DND-41 (cell line): ENCODE measurements around the gene AHNAK.

ENCODE experiments used
- EZH2 ChIP-seq: IDR thresholded peaks from 3 replicates; pipeline ENCODE4 v1.6.1; 2012; ENCODE audit warnings: borderline replicate concordance, low read depth, mild to moderate bottlenecking, moderate library complexity, low read length, inconsistent platforms; ENCODE audit not compliant: severe bottlenecking
- TF ChIP-seq, protein P1 (sequence below): IDR thresholded peaks from 2 replicates; pipeline ENCODE4 v1.5.1; 2012; ENCODE audit warnings: borderline replicate concordance, low read length, moderate library complexity, mild to moderate bottlenecking; ENCODE audit not compliant: poor library complexity, severe bottlenecking; ENCODE audit errors: extremely low read depth

GRCh38 chr11:62477927-62478326, 68.7 kb downstream of the AHNAK start:
- TF ChIP-seq, protein P1, sequence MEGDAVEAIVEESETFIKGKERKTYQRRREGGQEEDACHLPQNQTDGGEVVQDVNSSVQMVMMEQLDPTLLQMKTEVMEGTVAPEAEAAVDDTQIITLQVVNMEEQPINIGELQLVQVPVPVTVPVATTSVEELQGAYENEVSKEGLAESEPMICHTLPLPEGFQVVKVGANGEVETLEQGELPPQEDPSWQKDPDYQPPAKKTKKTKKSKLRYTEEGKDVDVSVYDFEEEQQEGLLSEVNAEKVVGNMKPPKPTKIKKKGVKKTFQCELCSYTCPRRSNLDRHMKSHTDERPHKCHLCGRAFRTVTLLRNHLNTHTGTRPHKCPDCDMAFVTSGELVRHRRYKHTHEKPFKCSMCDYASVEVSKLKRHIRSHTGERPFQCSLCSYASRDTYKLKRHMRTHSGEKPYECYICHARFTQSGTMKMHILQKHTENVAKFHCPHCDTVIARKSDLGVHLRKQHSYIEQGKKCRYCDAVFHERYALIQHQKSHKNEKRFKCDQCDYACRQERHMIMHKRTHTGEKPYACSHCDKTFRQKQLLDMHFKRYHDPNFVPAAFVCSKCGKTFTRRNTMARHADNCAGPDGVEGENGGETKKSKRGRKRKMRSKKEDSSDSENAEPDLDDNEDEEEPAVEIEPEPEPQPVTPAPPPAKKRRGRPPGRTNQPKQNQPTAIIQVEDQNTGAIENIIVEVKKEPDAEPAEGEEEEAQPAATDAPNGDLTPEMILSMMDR: no peak
- no peak for TF ChIP-seq EZH2
